H1 (cell line): ENCODE results near the gene DIP2C. TPM values are rescaled to one million over a fixed set of nuclear protein-coding genes. Genes with fewer than 3 reads are reported as not detected.

Source experiments
- CTCF ChIA-PET: fragments of 300-600 bp; sonication (Branson Sonifier 250); formaldehyde crosslinking; loops from one replicate; lab custom pipeline; 2021; ENCODE audit not compliant: partially characterized antibody; lab: Charles Lee
- POLR2A ChIA-PET: fragments of 300-600 bp; sonication (Branson Sonifier 250); formaldehyde crosslinking; loops from one replicate; lab custom pipeline; 2021; ENCODE audit warnings: inconsistent platforms; ENCODE audit not compliant: partially characterized antibody; lab: Charles Lee
- DNase-seq, 2 experiments: peaks; one replicate each; pipeline versions ENCODE4 v3.0.0 to v3.0.0-alpha.2; 2010 to 2022; ENCODE audit warnings: low spot score in 2 of 2, low read depth in 1 of 2, mixed read lengths in 1 of 2
- FAIRE-seq: peaks from 2 replicates; lab custom pipeline; 2011; peaks lifted over from hg19 to GRCh38; lab: Jason Lieb, UNC
- H2AFZ ChIP-seq: 2 replicates; pipeline ENCODE4 v1.8.1; 2012; ENCODE audit warnings: low read length, inconsistent platforms
- H2AK5ac ChIP-seq: 2 replicates; pipeline ENCODE4 v1.6.1; 2013; ENCODE audit warnings: low read depth, low read length
- H2BK120ac ChIP-seq: replicated peaks from 2 replicates; pipeline ENCODE3; 2013; ENCODE audit warnings: low read depth, low read length, inconsistent platforms
- H2BK12ac ChIP-seq: 2 replicates; pipeline ENCODE4 v1.6.1; 2013; ENCODE audit warnings: low read depth, low read length
- H2BK15ac ChIP-seq: 2 replicates; pipeline ENCODE4 v1.6.1; 2013; ENCODE audit warnings: low read length
- H2BK20ac ChIP-seq: 2 replicates; pipeline ENCODE4 v1.6.1; 2013; ENCODE audit warnings: low read length
- H2BK5ac ChIP-seq: 2 replicates; pipeline ENCODE4 v1.6.1; 2013; ENCODE audit warnings: low read depth, low read length
- H3K14ac ChIP-seq: 2 replicates; pipeline ENCODE4 v1.6.1; 2013; ENCODE audit warnings: inconsistent platforms; ENCODE audit not compliant: insufficient read length
- H3K18ac ChIP-seq: 2 replicates; pipeline ENCODE4 v1.6.1; 2013; ENCODE audit warnings: low read length; ENCODE audit errors: extremely low read depth
- H3K23ac ChIP-seq: 2 replicates; pipeline ENCODE4 v1.6.1; 2013; ENCODE audit warnings: inconsistent platforms; ENCODE audit not compliant: insufficient read length
- H3K23me2 ChIP-seq: 2 replicates; pipeline ENCODE4 v1.6.1; 2013; ENCODE audit warnings: low read depth, low read length
- H3K27ac ChIP-seq: 2 replicates; pipeline ENCODE4 v1.6.1; 2011; ENCODE audit warnings: low read depth, low read length, inconsistent platforms
- H3K27me3 ChIP-seq, 4 experiments: replicated peaks in 1 of 4; 1 replicate in 1 of 4; 2 replicates in 3 of 4; pipeline versions ENCODE4 v1.6.1 to v1.8.1; 2011 to 2013; ENCODE audit warnings: low read length in 3 of 4, mild to moderate bottlenecking in 3 of 4, inconsistent platforms in 2 of 4, mixed read lengths in 2 of 4, moderate library complexity in 1 of 4; ENCODE audit not compliant: control insufficient read depth in 3 of 4, insufficient read depth in 3 of 4; ENCODE audit errors: extremely low read depth in 1 of 4
- H3K36me3 ChIP-seq, 4 experiments: 2 replicates each; pipeline versions ENCODE4 v1.6.1 to v1.8.1; 2011 to 2013; ENCODE audit warnings: mild to moderate bottlenecking in 4 of 4, low read length in 3 of 4, moderate library complexity in 2 of 4, control low read depth in 1 of 4, inconsistent platforms in 1 of 4; ENCODE audit not compliant: insufficient read depth in 4 of 4, control insufficient read depth in 2 of 4
- H3K4ac ChIP-seq: replicated peaks from 2 replicates; pipeline ENCODE3; 2013; ENCODE audit warnings: low read length, low read depth, mixed read lengths, inconsistent platforms; ENCODE audit not compliant: insufficient read length
- H3K4me1 ChIP-seq, 4 experiments: replicated peaks in 1 of 4; 1 replicate in 1 of 4; 2 replicates in 3 of 4; pipeline versions ENCODE4 v1.6.1 to v1.8.1; 2011 to 2013; ENCODE audit warnings: low read length in 3 of 4, inconsistent platforms in 2 of 4, mixed read lengths in 1 of 4; ENCODE audit not compliant: insufficient read depth in 4 of 4, control insufficient read depth in 3 of 4
- H3K4me2 ChIP-seq, 2 experiments: 2 replicates each; pipeline versions ENCODE4 v1.6.1 to v1.8.1; 2011 to 2013; ENCODE audit warnings: low read depth in 2 of 2, low read length in 2 of 2, control low read depth in 1 of 2, inconsistent platforms in 1 of 2, mild to moderate bottlenecking in 1 of 2; ENCODE audit not compliant: insufficient read depth in 1 of 2
- H3K4me3 ChIP-seq, 4 experiments: fragments of 200-600, 300-600 bp in 1 of 4; sonication (generic), shearing (Covaris generic), sonication (Bioruptor Twin) in 1 of 4; 2 replicates each; pipeline versions ENCODE4 v1.5.1 to v1.8.1; 2011 to 2016; ENCODE audit warnings: low read length in 4 of 4, low read depth in 3 of 4, control low read depth in 2 of 4, inconsistent platforms in 2 of 4, mild to moderate bottlenecking in 2 of 4, mixed read lengths in 1 of 4, moderate library complexity in 1 of 4; ENCODE audit not compliant: insufficient read depth in 2 of 4; ENCODE audit errors: extremely low read depth in 1 of 4
- H3K56ac ChIP-seq: replicated peaks from 2 replicates; pipeline ENCODE3; 2013; ENCODE audit warnings: low read depth, mild to moderate bottlenecking, mixed read lengths, low read length, inconsistent platforms; ENCODE audit not compliant: insufficient read length
- H3K79me1 ChIP-seq: 2 replicates; pipeline ENCODE4 v1.6.1; 2013; ENCODE audit warnings: low read depth, low read length, control low read depth
- H3K79me2 ChIP-seq, 2 experiments: 2 replicates each; pipeline versions ENCODE4 v1.6.1 to v1.8.1; 2012 to 2013; ENCODE audit warnings: low read length in 2 of 2, mild to moderate bottlenecking in 2 of 2, inconsistent platforms in 1 of 2; ENCODE audit not compliant: insufficient read depth in 2 of 2, control insufficient read depth in 1 of 2
- H3K9ac ChIP-seq, 4 experiments: replicated peaks in 1 of 4; 1 replicate in 1 of 4; 2 replicates in 3 of 4; pipeline versions ENCODE4 v1.6.1 to v1.8.1; 2011 to 2013; ENCODE audit warnings: low read depth in 3 of 4, low read length in 3 of 4, control low read depth in 2 of 4, mild to moderate bottlenecking in 2 of 4, moderate library complexity in 2 of 4, inconsistent platforms in 1 of 4; ENCODE audit errors: extremely low read depth in 1 of 4
- H3K9me3 ChIP-seq, 2 experiments: 2 replicates each; pipeline versions ENCODE4 v1.6.1 to v1.8.1; 2012 to 2013; ENCODE audit warnings: mild to moderate bottlenecking in 2 of 2, moderate library complexity in 2 of 2, control low read depth in 1 of 2, inconsistent platforms in 1 of 2, low read depth in 1 of 2, low read length in 1 of 2, mixed read lengths in 1 of 2; ENCODE audit not compliant: insufficient read depth in 2 of 2
- H4K20me1 ChIP-seq, 2 experiments: replicated peaks in 1 of 2; 2 replicates each; pipeline versions ENCODE3 to v1.8.1; 2011 to 2013; ENCODE audit warnings: inconsistent platforms in 2 of 2, low read length in 2 of 2, mild to moderate bottlenecking in 1 of 2; ENCODE audit not compliant: insufficient read depth in 2 of 2, control insufficient read depth in 1 of 2
- H4K5ac ChIP-seq: 2 replicates; pipeline ENCODE4 v1.6.1; 2013; ENCODE audit warnings: low read length, low read depth, mixed read lengths, inconsistent platforms; ENCODE audit not compliant: insufficient read length
- H4K8ac ChIP-seq: 2 replicates; pipeline ENCODE4 v1.8.0; 2013; ENCODE audit warnings: mild to moderate bottlenecking, moderate library complexity, low read length, inconsistent platforms; ENCODE audit not compliant: insufficient read depth; ENCODE audit errors: extremely low read depth
- H4K91ac ChIP-seq: replicated peaks from 2 replicates; pipeline ENCODE3; 2013; ENCODE audit warnings: low read length, mixed read lengths, inconsistent platforms; ENCODE audit not compliant: insufficient read length
- ATF3 ChIP-seq: IDR thresholded peaks from 2 replicates; pipeline ENCODE4 v1.6.1; 2011; ENCODE audit warnings: low read depth, mild to moderate bottlenecking, low read length; ENCODE audit not compliant: insufficient read depth
- BACH1 ChIP-seq: IDR thresholded peaks from 2 replicates; pipeline ENCODE4 v1.6.1; 2012; ENCODE audit warnings: low read length, improper control_type of control experiment
- BRCA1 ChIP-seq: IDR thresholded peaks from 2 replicates; pipeline ENCODE4 v1.6.1; 2012; ENCODE audit warnings: low read depth, low read length, improper control_type of control experiment
- GTF2F1 ChIP-seq: IDR thresholded peaks from 2 replicates; pipeline ENCODE4 v1.6.1; 2012; ENCODE audit warnings: low read depth, low read length, improper control_type of control experiment, borderline replicate concordance
- HDAC6 ChIP-seq: IDR thresholded peaks from one replicate; pipeline ENCODE4 v1.7.1; 2012; ENCODE audit warnings: low read depth, mild to moderate bottlenecking, inconsistent platforms, low read length, moderate library complexity
- PHF8 ChIP-seq: fragments of 200-600 bp; sonication (generic); conservative IDR thresholded peaks from 2 replicates; pipeline ENCODE4 v1.7.1; 2012; ENCODE audit warnings: low read depth, mild to moderate bottlenecking, inconsistent platforms, low read length, moderate library complexity
- RNF2 ChIP-seq: fragments of 200-900, 300-1000 bp; sonication (generic); IDR thresholded peaks from 2 replicates; pipeline ENCODE4 v1.7.1; 2016; ENCODE audit warnings: borderline replicate concordance, low read depth, mild to moderate bottlenecking, antibody characterized with exemption, low read length; ENCODE audit not compliant: poor library complexity, severe bottlenecking; ENCODE audit errors: missing control alignments
- TBP ChIP-seq: IDR thresholded peaks from 2 replicates; pipeline ENCODE4 v1.6.1; 2011; ENCODE audit warnings: low read depth, low read length, improper control_type of control experiment
- WGBS, 2 experiments: shearing (Covaris generic) in 1 of 2; methylation state at CpG; one replicate each; pipeline versions ENCODE4 v1.1.6 to v1.1.7; 2013 to 2015; ENCODE audit warnings: low lambda C conversion rate in 2 of 2, mixed read lengths in 2 of 2, inconsistent platforms in 1 of 2, low coverage in 1 of 2, missing lambda C conversion rate in 1 of 2; ENCODE audit not compliant: insufficient replicate concordance in 2 of 2, insufficient coverage in 1 of 2, insufficient read length in 1 of 2; ENCODE audit errors: extremely low coverage in 1 of 2, missing lambda C conversion rate in 1 of 2; 5-methylcytosine and 5-hydroxymethylcytosine counted together
- polyA plus RNA-seq, 7 experiments: library from polyadenylated mRNA; depleted of rRNA in 3 of 7; stranded (reverse) in 5 of 7; unstranded in 2 of 7; fragments of >200 nt in 5 of 7; fragments of 200-250 nt in 2 of 7; gene quantifications; 1 replicate in 5 of 7; 2 replicates in 1 of 7; 4 replicates in 1 of 7; pipeline versions ENCODE4 v1.2.1 to v1.2.3, GENCODE V29; 2011 to 2013; ENCODE audit warnings: missing spikeins in 2 of 7, mixed read lengths in 2 of 7
- total RNA-seq: library from RNA; stranded (reverse); fragmentation: NEBNext Ultra II Directional; extraction: Animal tissue kit (Norgen Biotek cat#: 25700); gene quantifications from 2 replicates; pipeline ENCODE4 v1.2.1, GENCODE V29; 2021

The DIP2C gene
- total and polyA plus RNA-seq, 2 of the 8 experiments (the other 6 are each of a cell fraction or from before 2014, with no cell fraction given): 3.8 to 9.3 TPM

- Histone ChIP-seq H3K9ac (no peak overlapping the region), H3K79me1 (peaks cover 8% of the 10 kb centered on the region; the same call in 1 of the 2 replicates), H3K9me3 (no peaks in the 10 kb centered on the region; a peak in 1 of 4 replicates), H4K8ac (no peak overlapping the region; the same call in 1 of the 2 replicates), H3K4me1 (peaks cover 0 to 2% (median 0%) of the 10 kb centered on the region in 4 experiments; a peak in 2 of 7 replicates), H3K36me3 (no peaks in the 10 kb centered on the region), H3K23ac (no peak overlapping the region), H3K79me2 (peaks cover 0 to 6% of the 10 kb centered on the region in 2 experiments; a peak in 2 of 4 replicates), H3K4me2 (no peak overlapping the region), H3K4me3 (no peak overlapping the region), H2BK12ac (no peak overlapping the region), H2BK15ac (no peak overlapping the region), H2BK120ac (no peak overlapping the region), H3K18ac (no peak overlapping the region), H2BK5ac (no peak overlapping the region), H3K56ac (no peak overlapping the region), H2BK20ac (no peak overlapping the region), H4K20me1 (peaks cover 6 to 13% of the 10 kb centered on the region in 2 experiments), H2AFZ (no peak overlapping the region), H3K27ac (no peak overlapping the region), H4K5ac (no peak overlapping the region), H2AK5ac (no peak overlapping the region), H3K4ac (no peak overlapping the region), H4K91ac (no peak overlapping the region), H3K23me2 (no peaks in the 10 kb centered on the region), H3K14ac (no peak overlapping the region), H3K27me3 (no peaks in the 10 kb centered on the region)
- DNase-seq (no peak), FAIRE-seq (no peak)
- WGBS, 2 experiments: 84% methylated on average over 24 of the region's 25 CpGs; no CpG with 5 or more reads in 1 of the 2 experiments
- no peak for TF ChIP-seq BRCA1
- TF ChIP-seq TBP: no peak
- TF ChIP-seq GTF2F1: no peak
- no peak for TF ChIP-seq ATF3
- no peak for TF ChIP-seq PHF8
- TF ChIP-seq HDAC6: no peak
- no peak for TF ChIP-seq BACH1
- no peak for TF ChIP-seq RNF2
- ChIA-PET POLR2A (no interaction called here), CTCF (interaction anchor here (0.8 to 1.2 kb wide), 3 partner anchors 11 to 134 kb away, joined by 3 read pairs; no protein-coding TSS in a partner anchor)
These were observed 54.2 kb downstream of the DIP2C start for GRCh38 chr10:635088-635861.
